WTC11 (cell line): Measurements from ENCODE around the gene RSRC1. TPM values are rescaled to one million over a fixed set of nuclear protein-coding genes. Genes with fewer than 3 reads are reported as not detected.
A peak's percentile ranks its signal among the peaks of the same experiment; 100 is the strongest.

ENCODE experiments used
- ATAC-seq: fragments of 200-7000 bp; cut with Tn5 transposase; 2 replicates; pipeline ENCODE4 v1.10.0; 2021; ENCODE audit warnings: mild to moderate bottlenecking, moderate library complexity
- CTCF ChIA-PET: fragments of 300-600 bp; sonication (Branson Sonifier 250); formaldehyde crosslinking; loops from one replicate; lab custom pipeline; 2021; ENCODE audit warnings: antibody characterized with exemption; lab: Charles Lee
- POLR2A ChIA-PET: fragments of 350-600 bp; sonication (Branson Sonifier 250); formaldehyde crosslinking; loops from one replicate; lab custom pipeline; 2021; ENCODE audit warnings: antibody characterized with exemption; lab: Charles Lee
- DNase-seq: peaks from one replicate; pipeline ENCODE4 v3.0.0; 2021; ENCODE audit warnings: low spot score
- H3K27ac Mint-ChIP-seq: 2 replicates; pipeline ENCODE4 v1.8.0; 2021; ENCODE audit warnings: mixed read lengths
- H3K27me3 Mint-ChIP-seq: 2 replicates; pipeline ENCODE4 v1.8.0; 2021; ENCODE audit warnings: low read depth, mild to moderate bottlenecking, moderate library complexity, mixed read lengths
- H3K36me3 Mint-ChIP-seq: 2 replicates; pipeline ENCODE4 v1.8.0; 2021; ENCODE audit warnings: mixed read lengths
- H3K4me1 Mint-ChIP-seq: 2 replicates; pipeline ENCODE4 v1.8.0; 2022; ENCODE audit warnings: mixed read lengths
- H3K4me3 Mint-ChIP-seq: 2 replicates; pipeline ENCODE4 v1.8.0; 2021; ENCODE audit warnings: mild to moderate bottlenecking, moderate library complexity, mixed read lengths
- H3K9me3 Mint-ChIP-seq: 2 replicates; pipeline ENCODE4 v1.8.0; 2021; ENCODE audit warnings: mixed read lengths
- CBFB ChIP-seq: sonication (generic); formaldehyde crosslinking; IDR thresholded peaks from 2 replicates; pipeline ENCODE4 v1.8.1; 2022; ENCODE audit warnings: mild to moderate bottlenecking, low read depth, missing genetic modification reagents
- ELF4 ChIP-seq: sonication (generic); formaldehyde crosslinking; IDR thresholded peaks from 2 replicates; pipeline ENCODE4 v1.8.1; 2022; ENCODE audit warnings: low read depth, mild to moderate bottlenecking, moderate library complexity, missing genetic modification reagents
- EMX1 ChIP-seq: fragments of 250-450 bp; sonication (Bioruptor Pico); IDR thresholded peaks from 2 replicates; pipeline ENCODE4 v1.8.0; 2021; ENCODE audit warnings: mild to moderate bottlenecking
- GRHL2 ChIP-seq: fragments of 250-450 bp; sonication (Bioruptor Pico); IDR thresholded peaks from 2 replicates; pipeline ENCODE4 v1.8.0; 2022; ENCODE audit warnings: mild to moderate bottlenecking, moderate library complexity; ENCODE audit not compliant: insufficient replicate concordance, severe bottlenecking
- NR1H2 ChIP-seq: sonication (generic); formaldehyde crosslinking; IDR thresholded peaks from 2 replicates; pipeline ENCODE4 v1.9.0; 2021; ENCODE audit warnings: mild to moderate bottlenecking, moderate library complexity, missing genetic modification reagents
- OVOL2 ChIP-seq: fragments of 250-450 bp; sonication (Bioruptor Pico); IDR thresholded peaks from 2 replicates; pipeline ENCODE4 v1.9.0; 2021; ENCODE audit warnings: mild to moderate bottlenecking, borderline replicate concordance
- ZNF138 ChIP-seq: sonication (generic); formaldehyde crosslinking; conservative IDR thresholded peaks from 2 replicates; pipeline ENCODE4 v1.8.1; 2022; ENCODE audit warnings: mild to moderate bottlenecking, moderate library complexity, missing genetic modification reagents
- total RNA-seq: library from RNA; stranded (reverse); gene quantifications from 3 replicates; pipeline ENCODE4 v1.2.3, GENCODE V29; 2021
- TF ChIP-seq, protein P1 (sequence below): sonication (generic); formaldehyde crosslinking; IDR thresholded peaks from 2 replicates; pipeline ENCODE4 v1.8.0; 2023; ENCODE audit warnings: mild to moderate bottlenecking, missing genetic modification reagents
- TF ChIP-seq, protein P2 (sequence below): sonication (generic); formaldehyde crosslinking; IDR thresholded peaks from 2 replicates; pipeline ENCODE4 v1.8.1; 2022; ENCODE audit warnings: missing genetic modification reagents, borderline replicate concordance
- TF ChIP-seq, protein P3 (sequence below): sonication (generic); formaldehyde crosslinking; IDR thresholded peaks from 2 replicates; pipeline ENCODE4 v1.8.0; 2022; ENCODE audit warnings: mild to moderate bottlenecking, missing genetic modification reagents
- TF ChIP-seq, protein P4 (sequence below): sonication (generic); formaldehyde crosslinking; IDR thresholded peaks from 2 replicates; pipeline ENCODE4 v1.8.1; 2022; ENCODE audit warnings: low read depth, mild to moderate bottlenecking, moderate library complexity, missing genetic modification reagents, borderline replicate concordance
- TF ChIP-seq, protein P5 (sequence below): fragments of 250-450 bp; sonication (Bioruptor Pico); IDR thresholded peaks from 2 replicates; pipeline ENCODE4 v1.8.0; 2021; ENCODE audit warnings: mild to moderate bottlenecking

RSRC1 gene
- total RNA-seq, 1 experiment from 2014 or later = 21.3 TPM

DNA sequence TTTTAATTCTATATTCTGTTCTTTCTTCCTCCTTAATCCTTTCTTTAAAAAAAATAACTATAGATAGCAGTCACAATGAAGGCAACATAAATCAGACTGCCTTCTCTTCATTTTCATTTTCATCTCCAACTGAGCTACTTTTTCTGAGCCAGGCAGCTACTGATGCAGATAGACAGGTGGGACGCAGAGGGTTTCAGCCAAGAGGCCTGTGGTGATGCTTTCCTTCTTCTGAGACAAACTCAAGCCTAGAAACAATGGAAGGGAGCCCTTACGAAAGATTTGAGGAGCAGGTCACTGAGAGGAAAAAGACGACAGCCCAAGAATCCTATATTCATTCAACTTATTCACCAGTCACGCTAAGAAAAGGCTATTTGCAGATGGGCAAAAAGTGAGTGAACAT is 241.1 kb downstream of the RSRC1 start:
- DNase-seq (no peak), ATAC-seq (no peak)
- POLR2A ChIA-PET = no interaction called here
- Mint-ChIP-seq H3K27ac (peak overlapping the region; percentile 2; the same call in 1 of the 2 replicates), H3K27me3 (no peaks in the 10 kb centered on the region), H3K4me1 (peaks cover 5% of the 10 kb centered on the region)
- TF ChIP-seq, protein P1, sequence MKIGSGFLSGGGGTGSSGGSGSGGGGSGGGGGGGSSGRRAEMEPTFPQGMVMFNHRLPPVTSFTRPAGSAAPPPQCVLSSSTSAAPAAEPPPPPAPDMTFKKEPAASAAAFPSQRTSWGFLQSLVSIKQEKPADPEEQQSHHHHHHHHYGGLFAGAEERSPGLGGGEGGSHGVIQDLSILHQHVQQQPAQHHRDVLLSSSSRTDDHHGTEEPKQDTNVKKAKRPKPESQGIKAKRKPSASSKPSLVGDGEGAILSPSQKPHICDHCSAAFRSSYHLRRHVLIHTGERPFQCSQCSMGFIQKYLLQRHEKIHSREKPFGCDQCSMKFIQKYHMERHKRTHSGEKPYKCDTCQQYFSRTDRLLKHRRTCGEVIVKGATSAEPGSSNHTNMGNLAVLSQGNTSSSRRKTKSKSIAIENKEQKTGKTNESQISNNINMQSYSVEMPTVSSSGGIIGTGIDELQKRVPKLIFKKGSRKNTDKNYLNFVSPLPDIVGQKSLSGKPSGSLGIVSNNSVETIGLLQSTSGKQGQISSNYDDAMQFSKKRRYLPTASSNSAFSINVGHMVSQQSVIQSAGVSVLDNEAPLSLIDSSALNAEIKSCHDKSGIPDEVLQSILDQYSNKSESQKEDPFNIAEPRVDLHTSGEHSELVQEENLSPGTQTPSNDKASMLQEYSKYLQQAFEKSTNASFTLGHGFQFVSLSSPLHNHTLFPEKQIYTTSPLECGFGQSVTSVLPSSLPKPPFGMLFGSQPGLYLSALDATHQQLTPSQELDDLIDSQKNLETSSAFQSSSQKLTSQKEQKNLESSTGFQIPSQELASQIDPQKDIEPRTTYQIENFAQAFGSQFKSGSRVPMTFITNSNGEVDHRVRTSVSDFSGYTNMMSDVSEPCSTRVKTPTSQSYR = no peak
- TF ChIP-seq, protein P2, sequence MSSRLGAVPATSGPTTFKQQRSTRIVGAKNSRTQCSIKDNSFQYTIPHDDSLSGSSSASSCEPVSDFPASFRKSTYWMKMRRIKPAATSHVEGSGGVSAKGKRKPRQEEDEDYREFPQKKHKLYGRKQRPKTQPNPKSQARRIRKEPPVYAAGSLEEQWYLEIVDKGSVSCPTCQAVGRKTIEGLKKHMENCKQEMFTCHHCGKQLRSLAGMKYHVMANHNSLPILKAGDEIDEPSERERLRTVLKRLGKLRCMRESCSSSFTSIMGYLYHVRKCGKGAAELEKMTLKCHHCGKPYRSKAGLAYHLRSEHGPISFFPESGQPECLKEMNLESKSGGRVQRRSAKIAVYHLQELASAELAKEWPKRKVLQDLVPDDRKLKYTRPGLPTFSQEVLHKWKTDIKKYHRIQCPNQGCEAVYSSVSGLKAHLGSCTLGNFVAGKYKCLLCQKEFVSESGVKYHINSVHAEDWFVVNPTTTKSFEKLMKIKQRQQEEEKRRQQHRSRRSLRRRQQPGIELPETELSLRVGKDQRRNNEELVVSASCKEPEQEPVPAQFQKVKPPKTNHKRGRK (CRISPR knock-in tag) = no peak
- TF ChIP-seq, protein P3, sequence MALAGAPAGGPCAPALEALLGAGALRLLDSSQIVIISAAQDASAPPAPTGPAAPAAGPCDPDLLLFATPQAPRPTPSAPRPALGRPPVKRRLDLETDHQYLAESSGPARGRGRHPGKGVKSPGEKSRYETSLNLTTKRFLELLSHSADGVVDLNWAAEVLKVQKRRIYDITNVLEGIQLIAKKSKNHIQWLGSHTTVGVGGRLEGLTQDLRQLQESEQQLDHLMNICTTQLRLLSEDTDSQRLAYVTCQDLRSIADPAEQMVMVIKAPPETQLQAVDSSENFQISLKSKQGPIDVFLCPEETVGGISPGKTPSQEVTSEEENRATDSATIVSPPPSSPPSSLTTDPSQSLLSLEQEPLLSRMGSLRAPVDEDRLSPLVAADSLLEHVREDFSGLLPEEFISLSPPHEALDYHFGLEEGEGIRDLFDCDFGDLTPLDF (CRISPR knock-in tag) = no peak
- TF ChIP-seq CBFB (CRISPR knock-in tag) (no peak), GRHL2 (CRISPR knock-in tag) (no peak)
- TF ChIP-seq, protein P4, sequence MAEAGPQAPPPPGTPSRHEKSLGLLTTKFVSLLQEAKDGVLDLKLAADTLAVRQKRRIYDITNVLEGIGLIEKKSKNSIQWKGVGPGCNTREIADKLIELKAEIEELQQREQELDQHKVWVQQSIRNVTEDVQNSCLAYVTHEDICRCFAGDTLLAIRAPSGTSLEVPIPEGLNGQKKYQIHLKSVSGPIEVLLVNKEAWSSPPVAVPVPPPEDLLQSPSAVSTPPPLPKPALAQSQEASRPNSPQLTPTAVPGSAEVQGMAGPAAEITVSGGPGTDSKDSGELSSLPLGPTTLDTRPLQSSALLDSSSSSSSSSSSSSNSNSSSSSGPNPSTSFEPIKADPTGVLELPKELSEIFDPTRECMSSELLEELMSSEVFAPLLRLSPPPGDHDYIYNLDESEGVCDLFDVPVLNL = no peak
- TF ChIP-seq, protein P5, sequence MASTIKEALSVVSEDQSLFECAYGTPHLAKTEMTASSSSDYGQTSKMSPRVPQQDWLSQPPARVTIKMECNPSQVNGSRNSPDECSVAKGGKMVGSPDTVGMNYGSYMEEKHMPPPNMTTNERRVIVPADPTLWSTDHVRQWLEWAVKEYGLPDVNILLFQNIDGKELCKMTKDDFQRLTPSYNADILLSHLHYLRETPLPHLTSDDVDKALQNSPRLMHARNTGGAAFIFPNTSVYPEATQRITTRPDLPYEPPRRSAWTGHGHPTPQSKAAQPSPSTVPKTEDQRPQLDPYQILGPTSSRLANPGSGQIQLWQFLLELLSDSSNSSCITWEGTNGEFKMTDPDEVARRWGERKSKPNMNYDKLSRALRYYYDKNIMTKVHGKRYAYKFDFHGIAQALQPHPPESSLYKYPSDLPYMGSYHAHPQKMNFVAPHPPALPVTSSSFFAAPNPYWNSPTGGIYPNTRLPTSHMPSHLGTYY (CRISPR knock-in tag) = no peak
- TF ChIP-seq, all 79 proteins: peak for 0
- Mint-ChIP-seq H3K9me3 (no peaks in the 10 kb centered on the region), H3K36me3 (no peaks in the 10 kb centered on the region), H3K4me3 (no peak overlapping the region)
- CTCF ChIA-PET = no interaction called here

DNA sequence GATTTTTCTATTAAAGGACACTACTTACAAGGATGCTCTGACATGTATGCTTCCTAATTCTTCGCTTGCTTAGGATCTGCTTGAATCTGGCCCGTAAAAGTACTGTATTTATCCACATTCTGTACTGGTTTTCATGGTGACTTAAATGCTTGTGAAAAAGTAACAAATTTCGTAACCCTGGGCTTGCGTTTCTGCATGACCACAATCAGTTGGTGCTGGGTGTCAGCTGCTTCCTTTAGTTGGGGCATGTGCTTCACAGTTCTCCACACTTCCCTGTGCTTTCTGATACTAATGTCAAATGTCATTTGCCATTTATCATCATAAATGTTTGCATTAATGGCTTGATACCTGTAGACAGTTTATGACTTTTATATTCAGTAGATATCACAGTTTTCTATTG is 242.7 kb downstream of the RSRC1 start:
- no peak for ATAC-seq
- Mint-ChIP-seq H3K9me3 (no peaks in the 10 kb centered on the region), H3K4me3 (no peak overlapping the region), H3K27me3 (no peaks in the 10 kb centered on the region), H3K36me3 (no peaks in the 10 kb centered on the region)
- CTCF ChIA-PET = no interaction called here
- TF ChIP-seq, protein P5 (CRISPR knock-in tag) = no peak
- TF ChIP-seq ZNF138 (no peak), ELF4 (CRISPR knock-in tag) (no peak), EMX1 (no peak), NR1H2 (CRISPR knock-in tag) (no peak), OVOL2 (no peak)
- TF ChIP-seq, protein P1 = no peak
- TF ChIP-seq, all 79 proteins: peak for 0
- H3K4me1 Mint-ChIP-seq = peaks cover 5% of the 10 kb centered on the region
- DNase-seq = no peak
- POLR2A ChIA-PET = no interaction called here
- H3K27ac Mint-ChIP-seq = no peak overlapping the region
